Endothelial cell of umbilical vein (primary cell): ENCODE measurements around the gene SLFN13. TPM values are rescaled to one million over a fixed set of nuclear protein-coding genes. Genes with fewer than 3 reads are reported as not detected.

Experiments used
- BruUV-seq: library from RNA; stranded (reverse); fragments of 400-500 nt; replicated peaks from 2 replicates; lab custom pipeline; 2021; lab: Mats Ljungman, UMichigan
- CTCF ChIA-PET: fragments of 300-600, 350-600 bp; sonication (Branson Sonifier 250); formaldehyde crosslinking; loops from one replicate; lab custom pipeline; 2021; ENCODE audit warnings: antibody characterized with exemption, inconsistent platforms; lab: Charles Lee
- POLR2A ChIA-PET: fragments of 300-600, 350-600 bp; sonication (Branson Sonifier 250); formaldehyde crosslinking; loops from one replicate; lab custom pipeline; 2021; ENCODE audit warnings: antibody characterized with exemption, inconsistent platforms; lab: Charles Lee
- DNase-seq: peaks from one replicate; pipeline ENCODE4 v3.0.0-alpha.2; 2011; ENCODE audit warnings: low read depth, low spot score
- FAIRE-seq: peaks from 2 replicates; lab custom pipeline; 2011; peaks lifted over from hg19 to GRCh38; lab: Jason Lieb, UNC
- H2AFZ ChIP-seq: 2 replicates; pipeline ENCODE4 v1.6.0; 2012; ENCODE audit warnings: low read depth, low read length, control low read depth, inconsistent platforms
- H3K27ac ChIP-seq: 2 replicates; pipeline ENCODE4 v1.5.1; 2011; ENCODE audit warnings: low read depth, mild to moderate bottlenecking, control low read depth, low read length, moderate library complexity; ENCODE audit not compliant: insufficient read depth
- H3K27me3 ChIP-seq, 2 experiments: 2 replicates each; pipeline versions ENCODE4 v1.6.0 to v1.6.1; 2011; ENCODE audit warnings: low read length in 2 of 2, mixed read lengths in 1 of 2; ENCODE audit not compliant: control insufficient read depth in 2 of 2, insufficient read depth in 2 of 2
- H3K36me3 ChIP-seq, 2 experiments: 2 replicates in 1 of 2; 3 replicates in 1 of 2; pipeline ENCODE4 v1.5.1; 2011; ENCODE audit warnings: low read length in 2 of 2, mild to moderate bottlenecking in 1 of 2, moderate library complexity in 1 of 2; ENCODE audit not compliant: control insufficient read depth in 2 of 2, insufficient read depth in 2 of 2; ENCODE audit errors: extremely low read depth in 1 of 2
- H3K4me1 ChIP-seq: 3 replicates; pipeline ENCODE4 v1.5.1; 2011; ENCODE audit warnings: mild to moderate bottlenecking, low read length; ENCODE audit not compliant: control insufficient read depth, insufficient read depth; ENCODE audit errors: extremely low read depth
- H3K4me2 ChIP-seq: 2 replicates; pipeline ENCODE4 v1.6.1; 2011; ENCODE audit warnings: low read length, control low read depth, mixed read lengths; ENCODE audit not compliant: insufficient read depth
- H3K4me3 ChIP-seq, 3 experiments: fragments of 200-600 bp in 1 of 3; sonication (generic), shearing (Covaris generic) in 1 of 3; replicated peaks in 1 of 3; 2 replicates each; pipeline ENCODE4 v1.5.1; 2011 to 2016; ENCODE audit warnings: control low read depth in 3 of 3, low read length in 3 of 3, mild to moderate bottlenecking in 2 of 3, inconsistent platforms in 1 of 3, low read depth in 1 of 3, moderate library complexity in 1 of 3; ENCODE audit not compliant: insufficient read depth in 1 of 3
- H3K79me2 ChIP-seq: 2 replicates; pipeline ENCODE4 v1.6.0; 2012; ENCODE audit warnings: low read length, inconsistent platforms; ENCODE audit not compliant: control insufficient read depth, insufficient read depth
- H3K9ac ChIP-seq: replicated peaks from 2 replicates; pipeline ENCODE3; 2011; ENCODE audit warnings: low read length, control low read depth; ENCODE audit not compliant: insufficient read depth; ENCODE audit errors: extremely low read depth
- H3K9me1 ChIP-seq: replicated peaks from 3 replicates; pipeline ENCODE4 v1.6.0; 2011; ENCODE audit warnings: mild to moderate bottlenecking, low read length; ENCODE audit not compliant: control insufficient read depth, insufficient read depth; ENCODE audit errors: extremely low read depth
- H3K9me3 ChIP-seq: replicated peaks from 2 replicates; pipeline ENCODE4 v1.5.1; 2012; ENCODE audit warnings: low read length, inconsistent platforms; ENCODE audit not compliant: control insufficient read depth, insufficient read depth
- H4K20me1 ChIP-seq: replicated peaks from 2 replicates; pipeline ENCODE3; 2011; ENCODE audit warnings: mild to moderate bottlenecking, low read length; ENCODE audit not compliant: control insufficient read depth, insufficient read depth; ENCODE audit errors: extremely low read depth
- EZH2 ChIP-seq: IDR thresholded peaks from 2 replicates; pipeline ENCODE4 v1.6.1; 2012; ENCODE audit warnings: borderline replicate concordance, low read depth, mild to moderate bottlenecking, moderate library complexity, low read length, inconsistent platforms; ENCODE audit not compliant: severe bottlenecking
- FOS ChIP-seq: IDR thresholded peaks from 2 replicates; pipeline ENCODE4 v1.6.1; 2011; ENCODE audit warnings: mild to moderate bottlenecking, low read length, moderate library complexity, borderline replicate concordance; ENCODE audit not compliant: insufficient read depth
- GATA2 ChIP-seq: IDR thresholded peaks from 2 replicates; pipeline ENCODE4 v1.7.0; 2011; ENCODE audit warnings: low read depth, mild to moderate bottlenecking, moderate library complexity, mixed read lengths, low read length; ENCODE audit not compliant: insufficient read length, insufficient read depth
- JUN ChIP-seq: IDR thresholded peaks from 2 replicates; pipeline ENCODE4 v1.6.1; 2011; ENCODE audit warnings: borderline replicate concordance, low read depth; ENCODE audit not compliant: insufficient read length, insufficient read depth
- MYC ChIP-seq: IDR thresholded peaks from one replicate; pipeline ENCODE4 v1.6.1; 2011; ENCODE audit warnings: mild to moderate bottlenecking, low read depth, low read length
- POLR2A ChIP-seq: IDR thresholded peaks from 2 replicates; pipeline ENCODE4 v1.6.1; 2012; ENCODE audit warnings: low read depth, mild to moderate bottlenecking, control low read depth, low read length
- POLR2AphosphoS5 ChIP-seq: IDR thresholded peaks from 2 replicates; pipeline ENCODE4 v1.6.1; 2012; ENCODE audit warnings: low read depth, mild to moderate bottlenecking, control low read depth, low read length, moderate library complexity; ENCODE audit not compliant: insufficient read depth
- dilution Hi-C: fragments of 300-500 bp; cut with MboI; formaldehyde crosslinking; loops from one replicate; pipeline ENCODE4 v1.15.0; 2019; ENCODE audit warnings: low sequenced_read_pairs; ENCODE audit not compliant: extremely low pct_ligation_motif_present
- intact Hi-C: fragments of 100-400 bp; cut with micrococcal nuclease; formaldehyde crosslinking; loops from one replicate; pipeline ENCODE4 v1.10.0; 2022
- polyA plus RNA-seq, 4 experiments: library from polyadenylated mRNA; depleted of rRNA in 3 of 4; stranded (reverse) in 3 of 4; unstranded in 1 of 4; fragments of >200 nt; gene quantifications; 2 replicates each; pipeline versions ENCODE4 v1.2.1 to v1.2.3, GENCODE V29; 2011 to 2012; ENCODE audit warnings: missing spikeins in 1 of 4
- total RNA-seq: library from RNA; stranded (reverse); gene quantifications from 2 replicates; pipeline ENCODE4 v1.2.3, GENCODE V29; 2021
- TF ChIP-seq, protein P1 (sequence below), 2 donors: IDR thresholded peaks; 1 replicate in 1 of 2; 2 replicates in 1 of 2; pipeline ENCODE4 v1.5.1; 2011; ENCODE audit warnings: low read length in 2 of 2, mild to moderate bottlenecking in 2 of 2, moderate library complexity in 2 of 2, control low read depth in 1 of 2, inconsistent platforms in 1 of 2, low read depth in 1 of 2; ENCODE audit not compliant: insufficient read depth in 1 of 2; ENCODE audit errors: extremely low read depth in 1 of 2
- TF ChIP-seq, protein P2 (sequence below): IDR thresholded peaks from 2 replicates; pipeline ENCODE4 v1.6.1; 2011; ENCODE audit not compliant: insufficient read depth, insufficient read length

The SLFN13 gene
- total and polyA plus RNA-seq, 2 donors (not counting 3 experiments of a cell fraction or from before 2014, with no cell fraction given): 2.3 to 13.7 TPM

- CTCF ChIA-PET: no interaction called here
Observed at GRCh38 chr17:35496451-35497290, 48.1 kb upstream of the SLFN13 start.

DNA sequence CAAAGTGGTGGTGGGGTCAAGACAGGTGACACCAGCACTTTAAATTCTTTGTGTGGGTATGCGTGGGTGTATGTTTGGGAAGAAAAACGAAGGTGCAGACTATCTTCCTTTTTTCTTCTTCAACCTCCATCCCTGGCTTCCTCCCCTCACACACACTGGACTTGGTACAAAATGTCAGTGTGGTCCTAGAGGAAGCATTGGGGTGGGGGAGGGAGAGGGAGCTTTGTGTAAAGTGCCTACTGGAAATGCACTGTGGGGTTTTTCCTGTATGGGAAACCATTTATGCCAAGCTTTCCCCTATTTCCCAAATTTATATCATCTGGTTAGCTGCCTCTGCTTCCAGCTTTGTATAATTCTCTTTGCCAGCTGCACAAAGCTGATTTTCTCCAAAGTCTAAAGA lies 44.5 kb upstream of the SLFN13 start:
- CTCF ChIA-PET: interaction anchor here (1.3 kb wide), 1 partner anchor 46 kb away, joined by 3 read pairs; no protein-coding TSS in a partner anchor

More at GRCh38 chr17:35496451-35497290, 48.1 kb upstream of the SLFN13 start:
- POLR2A ChIA-PET: no interaction called here
- H3K27me3 ChIP-seq: peaks cover 74 to 88% of the 10 kb centered on the region in 2 experiments
- dilution Hi-C loops: no loop called here
- no peaks in the 10 kb centered on the region for H3K36me3 ChIP-seq
- intact Hi-C loops: no loop called here
- BruUV-seq: no TSS peak
- no peak overlapping the region for H3K4me2 ChIP-seq
- no peaks in the 10 kb centered on the region for H3K9me1 ChIP-seq
- H3K4me3 ChIP-seq: no peak overlapping the region
- H2AFZ ChIP-seq: no peak overlapping the region
- no peak overlapping the region for H3K27ac ChIP-seq
- TF ChIP-seq EZH2: peak; percentile 77
- TF ChIP-seq, protein P1, sequence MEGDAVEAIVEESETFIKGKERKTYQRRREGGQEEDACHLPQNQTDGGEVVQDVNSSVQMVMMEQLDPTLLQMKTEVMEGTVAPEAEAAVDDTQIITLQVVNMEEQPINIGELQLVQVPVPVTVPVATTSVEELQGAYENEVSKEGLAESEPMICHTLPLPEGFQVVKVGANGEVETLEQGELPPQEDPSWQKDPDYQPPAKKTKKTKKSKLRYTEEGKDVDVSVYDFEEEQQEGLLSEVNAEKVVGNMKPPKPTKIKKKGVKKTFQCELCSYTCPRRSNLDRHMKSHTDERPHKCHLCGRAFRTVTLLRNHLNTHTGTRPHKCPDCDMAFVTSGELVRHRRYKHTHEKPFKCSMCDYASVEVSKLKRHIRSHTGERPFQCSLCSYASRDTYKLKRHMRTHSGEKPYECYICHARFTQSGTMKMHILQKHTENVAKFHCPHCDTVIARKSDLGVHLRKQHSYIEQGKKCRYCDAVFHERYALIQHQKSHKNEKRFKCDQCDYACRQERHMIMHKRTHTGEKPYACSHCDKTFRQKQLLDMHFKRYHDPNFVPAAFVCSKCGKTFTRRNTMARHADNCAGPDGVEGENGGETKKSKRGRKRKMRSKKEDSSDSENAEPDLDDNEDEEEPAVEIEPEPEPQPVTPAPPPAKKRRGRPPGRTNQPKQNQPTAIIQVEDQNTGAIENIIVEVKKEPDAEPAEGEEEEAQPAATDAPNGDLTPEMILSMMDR (IDR thresholded peaks at IDR 0.05; ENCODE audit: extremely low read depth in 1 of 2, insufficient read depth in 1 of 2, low read depth in 1 of 2, low read length in 2 of 2): no peak
- no peaks in the 10 kb centered on the region for H3K4me1 ChIP-seq
- FAIRE-seq (no peak), DNase-seq (no peak)
- no peaks in the 10 kb centered on the region for H3K9me3 ChIP-seq
- H3K79me2 ChIP-seq: no peaks in the 10 kb centered on the region
- no peak overlapping the region for H3K9ac ChIP-seq
- no peaks in the 10 kb centered on the region for H4K20me1 ChIP-seq

More for the DNA sequence above, 44.5 kb upstream of the SLFN13 start:
- no peaks in the 10 kb centered on the region for H4K20me1 ChIP-seq
- no TSS peak for BruUV-seq
- peaks cover 89 to 99% of the 10 kb centered on the region in 2 experiments for H3K27me3 ChIP-seq
- dilution Hi-C loops (no loop called here), intact Hi-C loops (no loop called here)
- no peak overlapping the region for H3K9ac ChIP-seq
- no peak for DNase-seq
- H3K27ac ChIP-seq: no peak overlapping the region
- no peak overlapping the region for H2AFZ ChIP-seq
- TF ChIP-seq EZH2 (no peak), POLR2A (no peak), MYC (no peak), GATA2 (no peak), POLR2AphosphoS5 (no peak), JUN (no peak), FOS (no peak)
- TF ChIP-seq, protein P1 (IDR thresholded peaks at IDR 0.05; ENCODE audit: extremely low read depth in 1 of 2, insufficient read depth in 1 of 2, low read depth in 1 of 2, low read length in 2 of 2): no peak
- TF ChIP-seq, protein P2, sequence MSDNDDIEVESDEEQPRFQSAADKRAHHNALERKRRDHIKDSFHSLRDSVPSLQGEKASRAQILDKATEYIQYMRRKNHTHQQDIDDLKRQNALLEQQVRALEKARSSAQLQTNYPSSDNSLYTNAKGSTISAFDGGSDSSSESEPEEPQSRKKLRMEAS: no peak
- no peaks in the 10 kb centered on the region for H3K9me1 ChIP-seq
- no peaks in the 10 kb centered on the region for H3K9me3 ChIP-seq
- no peak overlapping the region for H3K4me3 ChIP-seq
- POLR2A ChIA-PET: no interaction called here
- FAIRE-seq: no peak
- H3K4me2 ChIP-seq: no peak overlapping the region
- no peaks in the 10 kb centered on the region for H3K4me1 ChIP-seq
- H3K79me2 ChIP-seq: no peaks in the 10 kb centered on the region
- no peaks in the 10 kb centered on the region for H3K36me3 ChIP-seq
